Stimulated activated naive CD8-positive, alpha-beta T cell treated with anti-CD3 and anti-CD28 coated beads, Interleukin-15, Interleukin-2, amounts not matched to agents 100 ng/mL and 50 ng/mL, for 24 hours (primary cell): ENCODE results near the gene HK3.
"Not testable (repeated sequence)": the region's sequence is repeated elsewhere in the genome, so short reads cannot be mapped to it uniquely, and the experiment has no call there.

ENCODE experiments used
- H3K27ac Mint-ChIP-seq: one replicate; pipeline ENCODE4 v1.8.0; 2021; ENCODE audit warnings: mild to moderate bottlenecking, mixed read lengths
- H3K27me3 Mint-ChIP-seq: one replicate; pipeline ENCODE4 v1.8.0; 2021; ENCODE audit warnings: mixed read lengths
- H3K36me3 Mint-ChIP-seq: one replicate; pipeline ENCODE4 v1.8.0; 2021; ENCODE audit warnings: low read depth, mixed read lengths
- H3K4me1 Mint-ChIP-seq: one replicate; pipeline ENCODE4 v1.8.0; 2021; ENCODE audit warnings: low read depth, mixed read lengths
- H3K4me3 Mint-ChIP-seq: one replicate; pipeline ENCODE4 v1.8.0; 2021; ENCODE audit warnings: mild to moderate bottlenecking, mixed read lengths
- H3K9me3 Mint-ChIP-seq: one replicate; pipeline ENCODE4 v1.8.0; 2021; ENCODE audit warnings: mixed read lengths

HK3 gene

GRCh38 chr5:176870644-176871043 lies 28.5 kb downstream of the HK3 start:
- H3K4me1 Mint-ChIP-seq, result peaks cover 15% of the 10 kb centered on the region
- not testable (repeated sequence) for H3K27ac Mint-ChIP-seq, H3K4me3 Mint-ChIP-seq, H3K9me3 Mint-ChIP-seq, H3K36me3 Mint-ChIP-seq
- H3K27me3 Mint-ChIP-seq, result peaks cover 30% of the 10 kb centered on the region

- H3K36me3 Mint-ChIP-seq, result no peaks in the 10 kb centered on the region
- peaks cover 28% of the 10 kb centered on the region for H3K27me3 Mint-ChIP-seq
- no peak overlapping the region for H3K4me3 Mint-ChIP-seq
- no peak overlapping the region for H3K27ac Mint-ChIP-seq
- no peaks in the 10 kb centered on the region for H3K9me3 Mint-ChIP-seq
- peaks cover 10% of the 10 kb centered on the region for H3K4me1 Mint-ChIP-seq
These were observed 29.0 kb downstream of the HK3 start for GRCh38 chr5:176870110-176870591.

- Mint-ChIP-seq H3K4me3 (no peak overlapping the region), H3K36me3 (no peaks in the 10 kb centered on the region), H3K4me1 (peaks cover 8% of the 10 kb centered on the region), H3K9me3 (no peaks in the 10 kb centered on the region), H3K27me3 (peaks cover 24% of the 10 kb centered on the region), H3K27ac (no peak overlapping the region)
These were observed 29.5 kb downstream of the HK3 start for GRCh38 chr5:176869501-176870109.

GRCh38 chr5:176868731-176869130 lies 30.4 kb downstream of the HK3 start:
- peaks cover 21% of the 10 kb centered on the region for H3K27me3 Mint-ChIP-seq
- no peak overlapping the region for H3K27ac Mint-ChIP-seq
- no peak overlapping the region for H3K4me3 Mint-ChIP-seq
- no peaks in the 10 kb centered on the region for H3K9me3 Mint-ChIP-seq
- H3K4me1 Mint-ChIP-seq, result peaks cover 8% of the 10 kb centered on the region
- no peaks in the 10 kb centered on the region for H3K36me3 Mint-ChIP-seq

GRCh38 chr5:176868126-176868525 lies 31.0 kb downstream of the HK3 start:
- Mint-ChIP-seq H3K36me3 (no peaks in the 10 kb centered on the region), H3K27me3 (peaks cover 24% of the 10 kb centered on the region), H3K4me3 (no peak overlapping the region), H3K9me3 (no peaks in the 10 kb centered on the region), H3K27ac (no peak overlapping the region), H3K4me1 (peaks cover 5% of the 10 kb centered on the region)

GRCh38 chr5:176866707-176867310 lies 32.3 kb downstream of the HK3 start:
- Mint-ChIP-seq H3K27me3 (peaks cover 29% of the 10 kb centered on the region), H3K36me3 (no peaks in the 10 kb centered on the region), H3K4me3 (no peak overlapping the region), H3K27ac (no peak overlapping the region), H3K9me3 (no peaks in the 10 kb centered on the region), H3K4me1 (peaks cover 5% of the 10 kb centered on the region)

- H3K27ac Mint-ChIP-seq, result no peak overlapping the region
- H3K27me3 Mint-ChIP-seq, result peaks cover 29% of the 10 kb centered on the region
- H3K4me1 Mint-ChIP-seq, result peaks cover 5% of the 10 kb centered on the region
- no peaks in the 10 kb centered on the region for H3K36me3 Mint-ChIP-seq
- H3K4me3 Mint-ChIP-seq, result no peak overlapping the region
- H3K9me3 Mint-ChIP-seq, result no peaks in the 10 kb centered on the region
These were observed 33.2 kb downstream of the HK3 start for GRCh38 chr5:176865964-176866363.

GRCh38 chr5:176864755-176865154 lies 34.4 kb downstream of the HK3 start:
- H3K4me3 Mint-ChIP-seq, result no peak overlapping the region
- H3K9me3 Mint-ChIP-seq, result no peaks in the 10 kb centered on the region
- H3K4me1 Mint-ChIP-seq, result no peaks in the 10 kb centered on the region

GRCh38 chr5:176863765-176864098 lies 35.4 kb downstream of the HK3 start:
- H3K4me3 Mint-ChIP-seq, result no peak overlapping the region
- H3K9me3 Mint-ChIP-seq, result no peaks in the 10 kb centered on the region
- no peak overlapping the region for H3K27ac Mint-ChIP-seq
- peaks cover 29% of the 10 kb centered on the region for H3K27me3 Mint-ChIP-seq
- H3K36me3 Mint-ChIP-seq, result no peaks in the 10 kb centered on the region
- H3K4me1 Mint-ChIP-seq, result no peaks in the 10 kb centered on the region

More at GRCh38 chr5:176864755-176865154, 34.4 kb downstream of the HK3 start:
- no peak overlapping the region for H3K27ac Mint-ChIP-seq
- no peaks in the 10 kb centered on the region for H3K36me3 Mint-ChIP-seq
- peaks cover 29% of the 10 kb centered on the region for H3K27me3 Mint-ChIP-seq

GRCh38 chr5:176863041-176863764 lies 35.9 kb downstream of the HK3 start:
- Mint-ChIP-seq H3K27me3 (peaks cover 33% of the 10 kb centered on the region), H3K4me3 (no peak overlapping the region), H3K9me3 (no peaks in the 10 kb centered on the region)

GRCh38 chr5:176862330-176862995 lies 36.7 kb downstream of the HK3 start:
- Mint-ChIP-seq H3K27me3 (peaks cover 33% of the 10 kb centered on the region), H3K36me3 (no peaks in the 10 kb centered on the region), H3K27ac (no peak overlapping the region), H3K9me3 (no peaks in the 10 kb centered on the region), H3K4me3 (no peak overlapping the region), H3K4me1 (no peaks in the 10 kb centered on the region)

More at GRCh38 chr5:176863041-176863764, 35.9 kb downstream of the HK3 start:
- Mint-ChIP-seq H3K4me1 (no peaks in the 10 kb centered on the region), H3K27ac (no peak overlapping the region), H3K36me3 (no peaks in the 10 kb centered on the region)

GRCh38 chr5:176861276-176861675 lies 37.9 kb downstream of the HK3 start:
- Mint-ChIP-seq H3K27ac (no peak overlapping the region), H3K36me3 (no peaks in the 10 kb centered on the region), H3K27me3 (peaks cover 25% of the 10 kb centered on the region), H3K9me3 (no peaks in the 10 kb centered on the region), H3K4me1 (no peaks in the 10 kb centered on the region), H3K4me3 (no peak overlapping the region)

- Mint-ChIP-seq H3K9me3 (no peaks in the 10 kb centered on the region), H3K4me3 (no peak overlapping the region), H3K27ac (no peak overlapping the region), H3K27me3 (peaks cover 18% of the 10 kb centered on the region), H3K36me3 (no peaks in the 10 kb centered on the region), H3K4me1 (no peaks in the 10 kb centered on the region)
These were observed 38.8 kb downstream of the HK3 start for GRCh38 chr5:176860381-176860780.

GRCh38 chr5:176859916-176860315 lies 39.2 kb downstream of the HK3 start:
- Mint-ChIP-seq H3K4me1 (no peaks in the 10 kb centered on the region), H3K27me3 (peaks cover 18% of the 10 kb centered on the region), H3K4me3 (no peak overlapping the region), H3K9me3 (no peaks in the 10 kb centered on the region), H3K36me3 (no peaks in the 10 kb centered on the region), H3K27ac (no peak overlapping the region)

- Mint-ChIP-seq H3K4me3 (no peak overlapping the region), H3K27me3 (peaks cover 13% of the 10 kb centered on the region), H3K27ac (no peak overlapping the region), H3K9me3 (no peaks in the 10 kb centered on the region), H3K4me1 (no peaks in the 10 kb centered on the region), H3K36me3 (no peaks in the 10 kb centered on the region)
These were observed 41.3 kb downstream of the HK3 start for GRCh38 chr5:176857894-176858273.
